ENCODE results near the gene DNAH17. TPM values are rescaled to one million over a fixed set of nuclear protein-coding genes. Genes with fewer than 3 reads are reported as not detected.

Gene DNAH17
- polyA plus RNA-seq, 1 of the 3 experiments (the other 2 are of a cell fraction): not detected

GRCh38 chr17:78583091-78583490 lies 5.9 kb upstream of the DNAH17 start:
- TF ChIP-seq USF1 (IDR thresholded peaks at IDR 0.05; ENCODE audit: borderline replicate concordance, low read depth) (peak; percentile 92), TEAD4 (IDR thresholded peaks at IDR 0.05; ENCODE audit: borderline replicate concordance, insufficient read depth) (no peak)
- CTCF ChIA-PET: no interaction called here

GRCh38 chr17:78581304-78581703 lies 4.1 kb upstream of the DNAH17 start:
- CTCF ChIA-PET: interaction anchor here (1.2 to 1.6 kb wide), 5 partner anchors 20 to 220 kb away, joined by 3 to 5 read pairs (median 3); no protein-coding TSS in a partner anchor
- H3K27me3 ChIP-seq (ENCODE audit: insufficient read depth): no peaks in the 10 kb centered on the region
- no peak overlapping the region for H2AFZ ChIP-seq (ENCODE audit: low read depth)
- H3K4me3 ChIP-seq (ENCODE audit: low read depth in 2 of 2, low read length in 1 of 2): no peak overlapping the region
- H3K27ac ChIP-seq (ENCODE audit: low read depth in 2 of 2, low read length in 1 of 2): no peak overlapping the region
- WGBS (ENCODE audit: low lambda C conversion rate): 87% methylated on average over 5 of the region's 5 CpGs
- POLR2A ChIA-PET: no interaction called here
- TF ChIP-seq RXRA (IDR thresholded peaks at IDR 0.05; ENCODE audit: borderline replicate concordance, low read depth): no peak
- TF ChIP-seq TAF1 (IDR thresholded peaks at IDR 0.05; ENCODE audit: borderline replicate concordance, low read depth, low read length): no peak
- TF ChIP-seq CHD2 (IDR thresholded peaks at IDR 0.05; ENCODE audit: low read length, partially characterized antibody): no peak
- no peak for TF ChIP-seq EP300 (IDR thresholded peaks at IDR 0.05; ENCODE audit: borderline replicate concordance in 1 of 2, low read depth in 1 of 2, low read length in 1 of 2)
- no peak for TF ChIP-seq YY1 (IDR thresholded peaks at IDR 0.05; ENCODE audit: low read depth)
- TF ChIP-seq RCOR1 (IDR thresholded peaks at IDR 0.05; ENCODE audit: low read length): no peak
- no peak for TF ChIP-seq ZBTB33 (IDR thresholded peaks at IDR 0.05; ENCODE audit: borderline replicate concordance, low read depth)
- TF ChIP-seq TCF12 (IDR thresholded peaks at IDR 0.05): no peak
- no peak for TF ChIP-seq GABPA (IDR thresholded peaks at IDR 0.05; ENCODE audit: low read depth)
- TF ChIP-seq FOXM1 (IDR thresholded peaks at IDR 0.05; ENCODE audit: low read depth): no peak
- TF ChIP-seq RAD21 (IDR thresholded peaks at IDR 0.05; ENCODE audit: low read length): no peak
- TF ChIP-seq POLR2AphosphoS5 (IDR thresholded peaks at IDR 0.05; ENCODE audit: low read depth, low read length): no peak
- no peak for TF ChIP-seq RFX5 (IDR thresholded peaks at IDR 0.05; ENCODE audit: low read length)
- no peak for TF ChIP-seq EZH2phosphoT487 (IDR thresholded peaks at IDR 0.05; ENCODE audit: borderline replicate concordance, low read depth)
- no peak for TF ChIP-seq REST (IDR thresholded peaks at IDR 0.05; ENCODE audit: low read depth, low read length)
- TF ChIP-seq USF1 (IDR thresholded peaks at IDR 0.05; ENCODE audit: borderline replicate concordance, low read depth): no peak
- no peak for TF ChIP-seq CTCF (IDR thresholded peaks at IDR 0.05)
- TF ChIP-seq GATA2 (CRISPR knock-in tag; IDR thresholded peaks at IDR 0.05): no peak
- no peaks in the 10 kb centered on the region for H3K36me3 ChIP-seq (replicated peaks in 1 of 2; ENCODE audit: control insufficient read depth in 1 of 2, insufficient read depth in 2 of 2, low read length in 1 of 2)
- H3K9me2 ChIP-seq: no peaks in the 10 kb centered on the region
- no peak overlapping the region for H3K4me2 ChIP-seq
- no peaks in the 10 kb centered on the region for H4K20me1 ChIP-seq (ENCODE audit: insufficient read depth)
- no peaks in the 10 kb centered on the region for H3K9me3 ChIP-seq
- no peaks in the 10 kb centered on the region for H3F3A ChIP-seq (replicated peaks; ENCODE audit: insufficient read depth)
- H3K79me2 ChIP-seq (ENCODE audit: insufficient read depth): no peaks in the 10 kb centered on the region
- H3K4me1 ChIP-seq (ENCODE audit: control insufficient read depth in 1 of 2, insufficient read depth in 2 of 2, low read depth in 1 of 2, low read length in 1 of 2): no peaks in the 10 kb centered on the region
- no peak for DNase-seq
- H3K9ac ChIP-seq: no peak overlapping the region

More at GRCh38 chr17:78583091-78583490, 5.9 kb upstream of the DNAH17 start:
- WGBS (ENCODE audit: low lambda C conversion rate): 58% methylated on average over 4 of the region's 4 CpGs
- Histone ChIP-seq H3K9me3 (no peaks in the 10 kb centered on the region), H3K4me3 (ENCODE audit: low read depth in 2 of 2, low read length in 1 of 2) (no peak overlapping the region), H3K9me2 (no peaks in the 10 kb centered on the region), H3K4me2 (no peak overlapping the region), H3K27me3 (ENCODE audit: insufficient read depth) (no peaks in the 10 kb centered on the region), H3K79me2 (ENCODE audit: insufficient read depth) (no peaks in the 10 kb centered on the region), H3F3A (replicated peaks; ENCODE audit: insufficient read depth) (no peaks in the 10 kb centered on the region), H3K27ac (ENCODE audit: low read depth in 2 of 2, low read length in 1 of 2) (no peak overlapping the region), H3K36me3 (replicated peaks in 1 of 2; ENCODE audit: control insufficient read depth in 1 of 2, insufficient read depth in 2 of 2, low read length in 1 of 2) (no peaks in the 10 kb centered on the region), H3K9ac (no peak overlapping the region), H2AFZ (ENCODE audit: low read depth) (no peak overlapping the region), H3K4me1 (ENCODE audit: control insufficient read depth in 1 of 2, insufficient read depth in 2 of 2, low read depth in 1 of 2, low read length in 1 of 2) (no peaks in the 10 kb centered on the region), H4K20me1 (ENCODE audit: insufficient read depth) (no peaks in the 10 kb centered on the region)
- POLR2A ChIA-PET: no interaction called here
- DNase-seq: peak; percentile 63

Data from SK-N-SH (cell line).